Kidney (tissue), 14 donors: Measurements from ENCODE around the gene MTREX. TPM values are rescaled to one million over a fixed set of nuclear protein-coding genes. Genes with fewer than 3 reads are reported as not detected.

ENCODE experiments used
- DNase-seq, 5 donors: peaks; one replicate each; pipeline ENCODE4 v3.0.0-alpha.2; 2013 to 2020
- FAIRE-seq: peaks from 2 replicates; lab custom pipeline; 2012; peaks lifted over from hg19 to GRCh38; lab: Jason Lieb, UNC
- H3K27ac ChIP-seq, 2 donors: one replicate each; pipeline ENCODE4 v1.7.0; 2013; ENCODE audit warnings: low read depth in 2 of 2, low read length in 2 of 2, inconsistent platforms in 1 of 2
- H3K27me3 ChIP-seq: one replicate; pipeline ENCODE4 v1.7.1; 2013; ENCODE audit warnings: low read length, inconsistent platforms; ENCODE audit not compliant: control insufficient read depth, insufficient read depth
- H3K36me3 ChIP-seq, 3 donors: one replicate each; pipeline versions ENCODE4 v1.7.0 to v1.7.1; 2013; ENCODE audit warnings: low read length in 3 of 3, control low read depth in 1 of 3, inconsistent platforms in 1 of 3; ENCODE audit not compliant: insufficient read depth in 3 of 3, control insufficient read depth in 2 of 3
- H3K4me1 ChIP-seq, 3 donors: one replicate each; pipeline versions ENCODE4 v1.7.0 to v1.7.1; 2013; ENCODE audit warnings: low read length in 3 of 3, inconsistent platforms in 1 of 3, low read depth in 1 of 3; ENCODE audit not compliant: control insufficient read depth in 2 of 3, insufficient read depth in 2 of 3
- H3K4me3 ChIP-seq, 3 donors: one replicate each; pipeline versions ENCODE4 v1.7.0 to v1.8.1; 2013; ENCODE audit warnings: low read length in 3 of 3, control low read depth in 1 of 3, inconsistent platforms in 1 of 3
- H3K9ac ChIP-seq, 3 donors: one replicate each; pipeline versions ENCODE4 v1.7.0 to v1.7.1; 2013; ENCODE audit warnings: low read length in 3 of 3, control low read depth in 1 of 3, inconsistent platforms in 1 of 3
- H3K9me3 ChIP-seq, 3 donors: one replicate each; pipeline versions ENCODE4 v1.7.0 to v1.7.1; 2013; ENCODE audit warnings: low read length in 3 of 3, control low read depth in 1 of 3, inconsistent platforms in 1 of 3; ENCODE audit not compliant: control insufficient read depth in 2 of 3, insufficient read depth in 1 of 3
- intact Hi-C: fragments of 100-400 bp; cut with DNase I; formaldehyde crosslinking; loops from one replicate; pipeline ENCODE4 v1.11.1; 2022
- polyA plus RNA-seq: library from polyadenylated mRNA; stranded (reverse); fragments of 350-450 nt; fragmentation: Illumina TruSeq; extraction: RNeasy Lipid Tissue Mini Kit (QIAGEN cat#74804); gene quantifications from one replicate; pipeline ENCODE4 v1.2.3, GENCODE V29; 2014; ENCODE audit warnings: low read depth, low replicate concordance; ENCODE audit not compliant: insufficient read depth
- total RNA-seq: library from RNA; stranded (reverse); fragmentation: NEBNext Ultra II Directional; extraction: Animal tissue kit (Norgen Biotek cat#: 25700); gene quantifications from one replicate; pipeline ENCODE4 v1.2.1, GENCODE V29; 2021
- TF ChIP-seq, protein P1 (sequence below): IDR thresholded peaks from 3 replicates; pipeline ENCODE4 v1.5.1; 2012; ENCODE audit warnings: mild to moderate bottlenecking, moderate library complexity, borderline replicate concordance; ENCODE audit not compliant: insufficient read depth; ENCODE audit errors: extremely low read depth
- donor health status: control.
- donor health status: control.
- donor health status: control.
- donor health status: control.
- donor health status: control.
- donor health status: DM: yes; HTN: yes; CAD: no.
- donor health status: Normal renal cell carcinoma (clear cell type).

Gene MTREX
- total and polyA plus RNA-seq, 2 donors from 2014 or later = 19.3 to 69.7 TPM

DNA sequence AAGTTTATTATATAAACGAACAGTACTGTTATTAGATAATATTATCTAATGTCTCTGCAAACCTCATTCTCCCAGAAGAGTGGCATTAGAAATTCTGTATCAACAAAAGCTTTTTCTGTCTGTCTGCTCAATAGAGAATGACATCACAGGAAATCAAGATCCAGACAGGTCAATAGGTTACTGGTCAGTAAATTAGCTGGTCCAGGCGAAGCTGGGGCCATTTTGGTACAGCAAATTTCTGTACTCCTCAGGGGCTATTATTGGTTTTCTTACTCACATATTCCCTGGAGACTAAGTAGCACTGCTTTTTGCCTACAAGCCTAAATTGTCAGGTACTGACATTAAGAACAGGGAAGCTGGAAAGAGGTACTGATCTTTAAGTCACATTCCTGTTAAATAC lies 146.5 kb downstream of the MTREX start:
- no peak overlapping the region for H3K4me3 ChIP-seq
- intact Hi-C loops = no loop called here
- no peak for FAIRE-seq
- H3K27ac ChIP-seq = no peak overlapping the region
- DNase-seq = no peak
- H3K9ac ChIP-seq = no peak overlapping the region
- no peaks in the 10 kb centered on the region for H3K9me3 ChIP-seq
- H3K27me3 ChIP-seq = no peaks in the 10 kb centered on the region
- peaks cover 0 to 7% (median 0%) of the 10 kb centered on the region in 3 donors for H3K36me3 ChIP-seq
- TF ChIP-seq, protein P1, sequence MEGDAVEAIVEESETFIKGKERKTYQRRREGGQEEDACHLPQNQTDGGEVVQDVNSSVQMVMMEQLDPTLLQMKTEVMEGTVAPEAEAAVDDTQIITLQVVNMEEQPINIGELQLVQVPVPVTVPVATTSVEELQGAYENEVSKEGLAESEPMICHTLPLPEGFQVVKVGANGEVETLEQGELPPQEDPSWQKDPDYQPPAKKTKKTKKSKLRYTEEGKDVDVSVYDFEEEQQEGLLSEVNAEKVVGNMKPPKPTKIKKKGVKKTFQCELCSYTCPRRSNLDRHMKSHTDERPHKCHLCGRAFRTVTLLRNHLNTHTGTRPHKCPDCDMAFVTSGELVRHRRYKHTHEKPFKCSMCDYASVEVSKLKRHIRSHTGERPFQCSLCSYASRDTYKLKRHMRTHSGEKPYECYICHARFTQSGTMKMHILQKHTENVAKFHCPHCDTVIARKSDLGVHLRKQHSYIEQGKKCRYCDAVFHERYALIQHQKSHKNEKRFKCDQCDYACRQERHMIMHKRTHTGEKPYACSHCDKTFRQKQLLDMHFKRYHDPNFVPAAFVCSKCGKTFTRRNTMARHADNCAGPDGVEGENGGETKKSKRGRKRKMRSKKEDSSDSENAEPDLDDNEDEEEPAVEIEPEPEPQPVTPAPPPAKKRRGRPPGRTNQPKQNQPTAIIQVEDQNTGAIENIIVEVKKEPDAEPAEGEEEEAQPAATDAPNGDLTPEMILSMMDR = no peak
- H3K4me1 ChIP-seq = no peaks in the 10 kb centered on the region

DNA sequence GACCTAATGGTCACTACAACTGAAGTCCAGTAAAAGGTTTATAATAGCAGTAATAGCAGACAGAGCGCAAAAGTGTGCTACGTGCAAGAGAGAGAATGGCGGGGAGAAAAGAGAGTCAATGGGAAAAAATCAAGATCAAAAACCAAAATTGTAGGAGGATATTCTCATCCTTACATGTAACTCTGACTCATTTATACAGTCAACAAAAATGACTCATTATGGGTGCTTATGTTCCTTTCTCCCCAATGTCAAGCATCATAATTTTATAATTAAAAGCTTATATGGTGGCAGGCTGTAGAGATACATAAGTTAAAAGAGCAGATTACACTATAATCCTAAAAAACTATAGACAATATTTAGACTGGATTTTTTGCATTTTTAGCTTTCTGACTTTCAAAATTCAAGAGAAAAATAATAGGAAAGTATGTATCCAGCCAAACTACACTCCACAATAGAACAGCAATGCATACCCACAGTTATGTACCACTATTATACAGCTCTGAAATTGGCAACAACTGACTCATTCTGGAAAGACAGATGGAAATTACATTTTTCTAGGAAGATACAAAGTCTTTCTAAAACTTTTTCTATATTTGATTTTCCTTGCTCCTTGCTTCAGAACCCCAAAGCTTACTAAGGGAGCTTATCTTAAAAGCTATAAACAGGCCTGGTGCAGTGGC lies 148.6 kb downstream of the MTREX start:
- TF ChIP-seq, protein P1 = no peak
- no peaks in the 10 kb centered on the region for H3K27me3 ChIP-seq
- FAIRE-seq = no peak
- no peaks in the 10 kb centered on the region for H3K9me3 ChIP-seq
- no peak for DNase-seq
- no peaks in the 10 kb centered on the region for H3K4me1 ChIP-seq
- no peak overlapping the region for H3K4me3 ChIP-seq
- H3K27ac ChIP-seq = no peak overlapping the region
- no peak overlapping the region for H3K9ac ChIP-seq
- intact Hi-C loops = no loop called here
- no peaks in the 10 kb centered on the region for H3K36me3 ChIP-seq

DNA sequence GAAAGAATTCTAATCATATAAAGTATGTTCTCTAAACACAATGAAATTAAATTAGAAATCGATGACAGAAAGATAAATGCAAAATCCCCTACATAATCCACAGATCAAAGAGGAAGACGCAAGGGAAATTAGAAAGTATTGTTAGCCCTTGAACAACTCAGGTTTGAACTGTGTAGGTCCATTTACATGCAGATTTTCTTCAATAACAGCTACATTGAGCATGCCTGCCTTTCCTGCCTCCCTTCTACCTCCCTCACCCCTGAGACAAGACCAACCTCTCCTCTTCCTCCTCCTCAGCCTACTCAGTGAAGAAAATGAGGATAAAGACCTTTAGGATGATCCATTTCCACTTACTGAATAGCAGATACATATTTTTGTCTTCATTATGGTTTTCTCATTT lies 151.8 kb downstream of the MTREX start:
- FAIRE-seq (no peak), DNase-seq (no peak)
- no peaks in the 10 kb centered on the region for H3K36me3 ChIP-seq
- TF ChIP-seq, protein P1 = no peak
- no peak overlapping the region for H3K27ac ChIP-seq
- intact Hi-C loops = no loop called here
- no peaks in the 10 kb centered on the region for H3K4me1 ChIP-seq
- no peaks in the 10 kb centered on the region for H3K27me3 ChIP-seq
- no peak overlapping the region for H3K4me3 ChIP-seq
- H3K9me3 ChIP-seq = no peaks in the 10 kb centered on the region
- no peak overlapping the region for H3K9ac ChIP-seq

DNA sequence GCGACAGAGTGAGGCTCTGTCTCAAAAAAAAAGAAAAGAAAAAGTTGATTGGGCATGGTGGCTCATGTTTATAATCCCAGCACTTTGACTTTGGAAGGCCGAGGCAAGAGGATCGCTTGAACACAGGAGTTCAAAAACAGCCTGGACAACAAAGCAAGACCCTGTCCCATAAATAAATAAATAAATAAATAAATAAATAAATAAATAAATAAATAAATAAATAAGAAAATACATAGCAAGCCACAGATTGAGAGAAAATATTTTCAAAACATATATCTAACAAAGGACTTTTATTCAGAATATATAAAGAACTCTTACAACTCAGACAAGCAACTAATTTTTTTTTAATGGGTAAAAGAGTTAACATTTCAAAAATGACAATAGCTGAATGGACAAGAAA lies 155.8 kb downstream of the MTREX start:
- intact Hi-C loops = no loop called here
- no peak for DNase-seq
- no peaks in the 10 kb centered on the region for H3K9me3 ChIP-seq
- H3K36me3 ChIP-seq = peaks cover 0 to 5% (median 2%) of the 10 kb centered on the region in 3 donors
- no peak overlapping the region for H3K27ac ChIP-seq
- no peaks in the 10 kb centered on the region for H3K27me3 ChIP-seq
- no peaks in the 10 kb centered on the region for H3K4me1 ChIP-seq
- H3K4me3 ChIP-seq = no peak overlapping the region
- TF ChIP-seq, protein P1 = no peak
- H3K9ac ChIP-seq = no peak overlapping the region
- FAIRE-seq = peak; percentile 62
